Measurements from ENCODE around the gene CD160.

DNA sequence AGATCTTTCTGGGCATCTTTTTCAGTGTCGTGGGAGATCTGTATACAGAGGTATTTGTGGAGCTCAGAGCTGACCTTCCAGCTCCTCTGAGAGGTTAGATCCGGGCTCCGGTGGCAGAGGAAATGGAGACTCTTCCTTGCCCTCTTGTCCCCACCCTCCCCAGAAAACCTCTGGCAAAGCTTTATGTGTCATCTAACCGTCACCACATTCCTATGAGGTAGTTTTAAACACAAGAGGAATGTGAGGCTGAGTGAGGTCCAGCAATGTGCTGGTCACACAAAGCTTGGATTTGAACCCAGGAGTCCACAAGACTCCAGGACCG, 1.2 kb downstream of the CD160 start:
- TF ChIP-seq PHF21A (CRISPR knock-in tag; IDR thresholded peaks at IDR 0.05), result no peak
- TF ChIP-seq, protein P1, sequence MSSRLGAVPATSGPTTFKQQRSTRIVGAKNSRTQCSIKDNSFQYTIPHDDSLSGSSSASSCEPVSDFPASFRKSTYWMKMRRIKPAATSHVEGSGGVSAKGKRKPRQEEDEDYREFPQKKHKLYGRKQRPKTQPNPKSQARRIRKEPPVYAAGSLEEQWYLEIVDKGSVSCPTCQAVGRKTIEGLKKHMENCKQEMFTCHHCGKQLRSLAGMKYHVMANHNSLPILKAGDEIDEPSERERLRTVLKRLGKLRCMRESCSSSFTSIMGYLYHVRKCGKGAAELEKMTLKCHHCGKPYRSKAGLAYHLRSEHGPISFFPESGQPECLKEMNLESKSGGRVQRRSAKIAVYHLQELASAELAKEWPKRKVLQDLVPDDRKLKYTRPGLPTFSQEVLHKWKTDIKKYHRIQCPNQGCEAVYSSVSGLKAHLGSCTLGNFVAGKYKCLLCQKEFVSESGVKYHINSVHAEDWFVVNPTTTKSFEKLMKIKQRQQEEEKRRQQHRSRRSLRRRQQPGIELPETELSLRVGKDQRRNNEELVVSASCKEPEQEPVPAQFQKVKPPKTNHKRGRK (CRISPR knock-in tag; IDR thresholded peaks at IDR 0.05), result no peak
